GM12878 (cell line): ENCODE data around the gene UHRF2. TPM values are rescaled to one million over a fixed set of nuclear protein-coding genes. Genes with fewer than 3 reads are reported as not detected.
A peak's percentile ranks its signal among the peaks of the same experiment; 100 is the strongest.
"Not testable (repeated sequence)": the region's sequence is repeated elsewhere in the genome, so short reads cannot be mapped to it uniquely, and the experiment has no call there.

ENCODE experiments used
- ATAC-seq: fragments of 200-7000 bp; cut with Tn5 transposase; 3 replicates; pipeline ENCODE4 v1.9.1; 2020; ENCODE audit warnings: mild to moderate bottlenecking, moderate library complexity
- BruUV-seq: library from RNA; stranded (reverse); fragments of 400-500 nt; replicated peaks from 2 replicates; lab custom pipeline; 2021; lab: Mats Ljungman, UMichigan
- CTCF ChIA-PET: fragments of 300-600 bp; sonication (Branson Sonifier 250); formaldehyde crosslinking; extraction: SDS; loops from one replicate; lab custom pipeline; 2021; ENCODE audit warnings: inconsistent platforms; lab: Yijun Ruan, JAX
- POLR2A ChIA-PET: fragments of 350-600 bp; formaldehyde crosslinking; extraction: SDS; loops from one replicate; lab custom pipeline; 2021; ENCODE audit warnings: inconsistent platforms; lab: Charles Lee
- RAD21 ChIA-PET: fragments of 300-600 bp; sonication (Branson Sonifier 250); formaldehyde crosslinking; loops from one replicate; lab custom pipeline; 2023; ENCODE audit warnings: antibody characterized with exemption; ENCODE audit not compliant: unreplicated experiment; lab: Charles Lee
- SMC1A ChIA-PET: fragments of 300-600 bp; sonication (Branson Sonifier 250); formaldehyde crosslinking; loops from one replicate; lab custom pipeline; 2023; ENCODE audit not compliant: unreplicated experiment, uncharacterized antibody; lab: Charles Lee
- DNase-seq: peaks from one replicate; pipeline ENCODE4 v3.0.0-alpha.2; 2011; ENCODE audit warnings: low read depth, low spot score
- FAIRE-seq: peaks from 3 replicates; lab custom pipeline; 2011; peaks lifted over from hg19 to GRCh38; lab: Jason Lieb, UNC
- H2AFZ ChIP-seq: 2 replicates; pipeline ENCODE4 v1.6.0; 2011; ENCODE audit warnings: low read depth, low read length, control low read depth; ENCODE audit not compliant: control insufficient read depth
- H3K27ac ChIP-seq: 2 replicates; pipeline ENCODE4 v1.5.1; 2011; ENCODE audit warnings: control low read depth; ENCODE audit not compliant: control insufficient read depth, insufficient read depth
- H3K27me3 ChIP-seq, 2 experiments: replicated peaks in 1 of 2; 2 replicates each; pipeline versions ENCODE4 v1.6.0 to v1.6.1; 2011; ENCODE audit warnings: low read length in 1 of 2; ENCODE audit not compliant: control insufficient read depth in 2 of 2, insufficient read depth in 2 of 2
- H3K36me3 ChIP-seq, 2 experiments: 2 replicates each; pipeline ENCODE4 v1.5.1; 2011; ENCODE audit warnings: low read length in 1 of 2; ENCODE audit not compliant: control insufficient read depth in 2 of 2, insufficient read depth in 2 of 2
- H3K4me1 ChIP-seq: 2 replicates; pipeline ENCODE4 v1.6.1; 2011; ENCODE audit warnings: mild to moderate bottlenecking, low read length, moderate library complexity, mixed read lengths; ENCODE audit not compliant: control insufficient read depth, insufficient read depth
- H3K4me2 ChIP-seq: 2 replicates; pipeline ENCODE4 v1.6.0; 2011; ENCODE audit warnings: control low read depth; ENCODE audit not compliant: control insufficient read depth, insufficient read depth
- H3K4me3 ChIP-seq: fragments of 200-600 bp; sonication (generic); 2 replicates; pipeline ENCODE4 v1.5.1; 2016
- H3K79me2 ChIP-seq: 2 replicates; pipeline ENCODE4 v1.6.0; 2011; ENCODE audit warnings: low read length; ENCODE audit not compliant: control insufficient read depth, insufficient read depth
- H3K9ac ChIP-seq: 2 replicates; pipeline ENCODE4 v1.8.0; 2011; ENCODE audit warnings: low read length, control low read depth, mixed read lengths; ENCODE audit not compliant: control insufficient read depth, insufficient read depth
- H3K9me3 ChIP-seq: replicated peaks from 3 replicates; pipeline ENCODE4 v1.5.1; 2011; ENCODE audit warnings: mild to moderate bottlenecking, low read length; ENCODE audit not compliant: control insufficient read depth, insufficient read depth
- H4K20me1 ChIP-seq: 2 replicates; pipeline ENCODE4 v1.6.0; 2011; ENCODE audit not compliant: control insufficient read depth, insufficient read depth
- ATF2 ChIP-seq: IDR thresholded peaks from 2 replicates; pipeline ENCODE4 v1.6.1; 2012; ENCODE audit warnings: low read length, inconsistent platforms
- BHLHE40 ChIP-seq, 2 experiments: fragments of 450-650 bp in 1 of 2; IDR thresholded peaks; 2 replicates each; pipeline ENCODE4 v1.6.1; 2011 to 2017; ENCODE audit warnings: low read depth in 2 of 2, borderline replicate concordance in 1 of 2, improper control_type of control experiment in 1 of 2, low read length in 1 of 2, mild to moderate bottlenecking in 1 of 2
- ELK1 ChIP-seq: IDR thresholded peaks from 2 replicates; pipeline ENCODE4 v1.6.1; 2012; ENCODE audit warnings: low read depth, low read length, improper control_type of control experiment
- EZH2 ChIP-seq: IDR thresholded peaks from 2 replicates; pipeline ENCODE4 v1.6.1; 2012; ENCODE audit warnings: low read depth, mild to moderate bottlenecking, control low read depth, inconsistent platforms, low read length, borderline replicate concordance; ENCODE audit not compliant: control insufficient read depth
- MEF2A ChIP-seq: IDR thresholded peaks from 2 replicates; pipeline ENCODE4 v1.6.1; 2011; ENCODE audit warnings: low read depth, mild to moderate bottlenecking, low read length, moderate library complexity; ENCODE audit not compliant: insufficient read depth
- RUNX3 ChIP-seq: IDR thresholded peaks from 2 replicates; pipeline ENCODE4 v1.6.1; 2012; ENCODE audit warnings: low read length, inconsistent platforms
- SMAD5 ChIP-seq: IDR thresholded peaks from 2 replicates; pipeline ENCODE4 v1.6.1; 2016; ENCODE audit warnings: antibody characterized with exemption, low read depth
- TCF7 ChIP-seq: IDR thresholded peaks from 2 replicates; pipeline ENCODE4 v1.6.1; 2014; ENCODE audit warnings: antibody characterized with exemption, borderline replicate concordance
- ZNF217 ChIP-seq: fragments of 450-650 bp; IDR thresholded peaks from 2 replicates; pipeline ENCODE4 v1.6.1; 2017; ENCODE audit warnings: antibody characterized with exemption, mild to moderate bottlenecking
- WGBS: methylation state at CpG from one replicate; pipeline ENCODE4 v1.1.6; 2016; ENCODE audit warnings: low lambda C conversion rate; ENCODE audit not compliant: insufficient replicate concordance, insufficient coverage; ENCODE audit errors: missing lambda C conversion rate; 5-methylcytosine and 5-hydroxymethylcytosine counted together
- in situ Hi-C: fragments of 300-500 bp; cut with MboI; formaldehyde crosslinking; loops from 9 replicates; pipeline ENCODE4 v1.14.3; 2018; ENCODE audit warnings: mixed read lengths
- intact Hi-C: fragments of 100-400 bp; cut with micrococcal nuclease; formaldehyde crosslinking; loops from one replicate; pipeline ENCODE4 v1.14.2; 2022; ENCODE audit not compliant: unreplicated experiment
- polyA plus RNA-seq, 11 experiments: library from polyadenylated mRNA; depleted of rRNA in 4 of 11; unstranded in 6 of 11; stranded (reverse) in 5 of 11; fragments of >200 nt; fragmentation: Nextera tagmentation in 4 of 11; fragmentation: Illumina TruSeq in 1 of 11; extraction: Ambion mirVana in 4 of 11; extraction: Trizol in 1 of 11; gene quantifications; 1 replicate in 1 of 11; 2 replicates in 10 of 11; pipeline versions ENCODE4 v1.2.1 to v1.2.3, GENCODE V29; 2011 to 2016; ENCODE audit warnings: inconsistent platforms in 2 of 11, missing spikeins in 2 of 11, low read depth in 1 of 11
- total RNA-seq, 4 experiments: library from RNA; depleted of rRNA in 3 of 4; stranded (reverse); fragments of >200 nt in 3 of 4; fragmentation: Illumina TruSeq in 1 of 4; extraction: Trizol in 1 of 4; gene quantifications; 2 replicates each; pipeline versions ENCODE4 v1.2.1 to v1.2.3, GENCODE V29; 2013 to 2021

The UHRF2 gene
- total and polyA plus RNA-seq, 10 of the 15 experiments (the other 5 are each of a cell fraction or from before 2014, with no cell fraction given): 11.2 to 95.8 (median 43.1) TPM

GRCh38 chr9:6458704-6459103 is 45.7 kb downstream of the UHRF2 start:
- WGBS: 82% methylated on average over 4 of the region's 4 CpGs
- DNase-seq, intact Hi-C loops, H3K4me3 ChIP-seq, H3K4me1 ChIP-seq, H3K4me2 ChIP-seq, in situ Hi-C loops, FAIRE-seq, ATAC-seq, H3K36me3 ChIP-seq, H3K27me3 ChIP-seq, H3K27ac ChIP-seq, H4K20me1 ChIP-seq, H2AFZ ChIP-seq, POLR2A ChIA-PET, H3K9me3 ChIP-seq, H3K9ac ChIP-seq, BruUV-seq: not testable (repeated sequence)
- SMC1A ChIA-PET: interaction anchor here (1.3 to 1.5 kb wide), 2 partner anchors 12 to 16 kb away, joined by 3 to 4 read pairs; no protein-coding TSS in a partner anchor
- RAD21 ChIA-PET: interaction anchor here (2.8 kb wide), 1 partner anchor 44 kb away, joined by 8 read pairs; no protein-coding TSS in a partner anchor
- CTCF ChIA-PET: interaction anchor here (1.3 kb wide), 1 partner anchor 8 kb away, joined by 3 read pairs; no protein-coding TSS in a partner anchor
- peaks cover 29% of the 10 kb centered on the region for H3K79me2 ChIP-seq

- Histone ChIP-seq H4K20me1 (no peaks in the 10 kb centered on the region), H3K9ac (no peak overlapping the region), H2AFZ (no peak overlapping the region), H3K9me3 (peaks cover 1% of the 10 kb centered on the region; the same call in 1 of the 3 replicates), H3K4me2 (no peak overlapping the region), H3K4me3 (no peak overlapping the region), H3K79me2 (peaks cover 21% of the 10 kb centered on the region), H3K27ac (no peak overlapping the region), H3K4me1 (no peaks in the 10 kb centered on the region), H3K27me3 (no peaks in the 10 kb centered on the region), H3K36me3 (peaks cover 0 to 10% of the 10 kb centered on the region in 2 experiments; a peak in 2 of 4 replicates)
- DNase-seq (no peak), ATAC-seq (peak; percentile 47), FAIRE-seq (no peak)
- no peak for TF ChIP-seq ATF2
- no peak for TF ChIP-seq ZNF217
- no peak for TF ChIP-seq ELK1
- no peak for TF ChIP-seq TCF7
- TF ChIP-seq EZH2: no peak
- peak in 1 of 2 experiments; percentile 33; a peak in 1 of 4 replicates for TF ChIP-seq BHLHE40 (IDR thresholded peaks at IDR 0.05; ENCODE audit: borderline replicate concordance in 1 of 2, low read depth in 2 of 2, low read length in 1 of 2)
- no peak for TF ChIP-seq MEF2A
- no peak for TF ChIP-seq RUNX3
- TF ChIP-seq SMAD5: no peak
- BruUV-seq: no TSS peak
- ChIA-PET SMC1A (interaction anchor here (0.7 to 3.1 kb wide), 8 partner anchors 11 to 116 kb away, joined by 3 to 21 read pairs (median 3); partner anchors contain the start of gene UHRF2), CTCF (interaction anchor here (0.8 to 1.7 kb wide), 9 partner anchors 8 to 127 kb away, joined by 3 to 7 read pairs (median 3); no protein-coding TSS in a partner anchor), POLR2A (interaction anchor here (0.5 kb wide), 1 partner anchor 167 kb away, joined by 5 read pairs; no protein-coding TSS in a partner anchor), RAD21 (interaction anchor here (0.5 to 2.8 kb wide), 4 partner anchors 21 to 65 kb away, joined by 3 to 8 read pairs (median 4); partner anchors contain the start of gene UHRF2)
- in situ Hi-C loops (no loop called here), intact Hi-C loops (no loop called here)
- 82% methylated on average over 5 of the region's 5 CpGs for WGBS
Measured at GRCh38 chr9:6459718-6460117, 46.7 kb downstream of the UHRF2 start.
